Fibroblast of gingiva (primary cell): ENCODE results near the gene KDM6A.
"Not testable (repeated sequence)": the region's sequence is repeated elsewhere in the genome, so short reads cannot be mapped to it uniquely, and the experiment has no call there.

Experiments used
- DNase-seq: peaks from one replicate; pipeline ENCODE4 v3.0.0-alpha.2; 2011; ENCODE audit warnings: low read depth

The KDM6A gene

GRCh38 chrX:44962944-44963343, 90.0 kb downstream of the KDM6A start:
- no peak for DNase-seq

DNA sequence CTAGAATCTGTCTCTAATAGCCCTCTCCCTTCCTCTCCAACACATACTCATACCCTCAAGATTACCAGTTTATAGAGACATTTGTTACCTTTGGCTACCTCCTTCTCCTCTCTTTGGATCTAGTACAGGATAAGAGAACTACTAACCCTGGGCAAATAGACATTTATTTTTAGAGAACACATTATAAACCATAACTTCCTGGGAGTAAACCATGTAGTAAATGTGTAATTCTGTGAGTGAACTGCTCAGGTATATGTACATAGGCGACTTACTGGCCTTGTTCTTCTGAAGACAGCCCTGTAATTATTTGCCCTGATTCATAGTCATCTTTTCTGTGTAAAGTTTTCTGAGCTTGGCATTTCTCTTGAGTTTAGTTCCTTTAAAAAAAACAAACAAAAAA, 94.2 kb downstream of the KDM6A start:
- no peak for DNase-seq

- no peak for DNase-seq
Observed at GRCh38 chrX:44970709-44971108, 97.7 kb downstream of the KDM6A start.

- no peak for DNase-seq
Observed at GRCh38 chrX:44971674-44972073, 98.7 kb downstream of the KDM6A start.

DNA sequence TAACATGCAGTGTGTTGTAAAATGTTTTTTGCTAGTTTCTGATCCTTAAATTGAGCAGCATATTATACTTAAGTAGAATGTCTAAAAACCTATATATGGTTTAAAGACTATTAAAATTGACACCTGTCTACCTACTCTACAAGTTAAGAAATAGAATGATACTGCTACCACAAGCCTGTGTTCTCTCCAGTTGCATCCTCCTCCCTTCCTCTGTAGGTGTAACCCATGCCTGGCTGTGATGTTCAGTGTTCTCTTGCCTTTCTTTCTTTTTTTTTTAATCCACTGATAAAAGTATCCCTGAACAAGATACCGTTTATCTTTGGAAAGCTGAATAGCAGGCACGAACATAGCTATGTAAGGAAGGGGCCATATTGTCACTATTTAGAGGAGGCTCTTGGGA, 99.1 kb downstream of the KDM6A start:
- DNase-seq: no peak

DNA sequence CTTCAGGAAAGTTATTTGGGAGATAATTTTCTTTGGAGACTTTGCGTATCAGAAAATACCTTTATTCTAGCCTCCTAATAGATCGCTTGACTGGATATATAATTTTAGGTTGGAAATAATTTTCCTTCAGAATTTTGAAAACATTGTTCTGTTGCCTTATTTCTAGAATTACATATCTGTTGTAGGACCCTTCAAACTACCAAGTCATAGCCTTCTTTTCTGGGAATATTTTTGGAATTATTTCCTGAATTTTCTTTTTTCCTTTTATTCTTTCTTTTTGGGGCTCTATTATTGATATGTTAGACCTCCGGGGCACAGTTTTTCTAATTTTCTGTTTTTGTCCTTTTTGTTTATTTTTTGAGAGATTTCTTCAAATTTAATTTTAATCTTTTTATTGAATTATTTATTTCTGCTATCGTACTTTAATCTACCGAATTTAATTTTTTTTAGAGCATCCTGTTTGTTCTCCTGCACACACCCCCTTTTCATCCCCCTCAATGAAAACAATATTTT, 100.5 kb downstream of the KDM6A start:
- DNase-seq: no peak

DNA sequence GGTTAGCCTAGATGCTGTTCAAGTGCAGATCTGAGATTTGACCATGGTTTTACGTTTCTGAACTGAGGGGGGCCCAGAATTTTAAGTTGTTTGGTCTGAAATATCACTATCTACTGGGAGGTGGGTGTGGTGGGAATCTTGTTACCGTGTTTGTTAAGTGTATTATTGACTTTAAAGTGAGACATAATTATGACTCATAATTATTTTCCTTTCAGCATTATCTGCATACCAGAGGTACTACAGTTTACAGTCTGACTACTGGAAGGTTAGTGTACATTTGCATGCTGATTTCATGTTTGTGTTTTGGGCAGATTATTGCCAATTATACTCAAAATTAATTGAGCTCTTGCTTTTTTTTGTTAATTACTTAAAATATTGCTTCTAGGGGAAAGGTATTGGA, 101.5 kb downstream of the KDM6A start:
- no peak for DNase-seq

GRCh38 chrX:44975666-44976263, 102.8 kb downstream of the KDM6A start:
- DNase-seq: no peak

DNA sequence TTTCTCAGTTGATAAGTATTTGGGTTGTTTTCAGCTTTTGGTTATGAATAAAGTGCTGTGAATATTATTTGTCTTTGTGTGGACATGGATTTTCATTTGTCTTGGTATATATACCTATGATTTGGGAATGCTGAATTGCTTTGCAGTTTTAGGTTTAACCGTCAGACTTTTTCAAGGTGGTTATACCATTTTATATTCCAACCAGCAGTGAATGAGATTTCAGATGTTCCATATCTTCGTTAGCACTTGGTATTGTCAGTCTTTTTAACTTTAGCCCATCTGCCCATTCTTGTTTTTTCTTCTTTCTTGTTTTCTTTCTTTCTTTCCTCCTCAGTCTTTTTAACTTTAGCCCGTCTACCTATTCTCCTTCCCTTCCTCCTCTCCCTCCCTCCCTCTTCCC, 106.0 kb downstream of the KDM6A start:
- no peak for DNase-seq

DNA sequence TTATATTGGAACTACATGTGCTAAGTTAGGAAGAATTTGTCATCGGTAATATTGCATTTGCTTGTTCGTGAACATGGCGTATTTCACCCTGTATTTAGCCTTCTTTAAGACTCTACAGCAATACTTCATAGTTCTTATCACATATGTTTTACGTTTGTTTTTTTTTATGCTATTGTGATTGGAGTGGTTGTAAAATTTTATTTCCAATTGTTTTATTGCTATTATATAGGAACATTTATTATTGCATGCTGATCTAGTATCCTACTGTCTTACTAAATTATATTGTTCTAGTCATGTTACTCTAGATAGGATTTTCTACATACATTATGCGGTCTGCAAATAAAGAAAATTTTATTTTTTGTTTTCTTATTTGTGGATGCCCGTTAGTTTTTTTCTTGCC, 107.4 kb downstream of the KDM6A start:
- no peak for DNase-seq

DNA sequence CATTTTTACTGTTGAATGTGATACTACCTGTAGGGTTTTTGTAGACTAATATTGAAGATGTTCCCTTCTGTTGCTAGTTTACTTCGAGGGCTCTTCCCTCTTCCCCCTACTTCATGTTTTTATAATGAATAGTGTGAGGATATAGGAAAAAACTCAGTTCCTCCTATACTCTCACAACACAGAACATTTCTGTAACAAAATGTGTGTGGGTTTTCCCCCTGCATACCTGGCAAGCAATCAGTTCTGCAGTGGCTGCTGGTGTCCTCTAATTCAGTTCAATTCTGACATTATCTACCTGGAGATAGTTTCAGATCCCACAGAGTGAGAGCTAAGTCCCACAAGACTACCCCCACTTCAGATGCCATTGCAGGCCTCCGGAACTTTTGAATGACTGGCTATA, 107.9 kb downstream of the KDM6A start:
- no peak for DNase-seq

DNA sequence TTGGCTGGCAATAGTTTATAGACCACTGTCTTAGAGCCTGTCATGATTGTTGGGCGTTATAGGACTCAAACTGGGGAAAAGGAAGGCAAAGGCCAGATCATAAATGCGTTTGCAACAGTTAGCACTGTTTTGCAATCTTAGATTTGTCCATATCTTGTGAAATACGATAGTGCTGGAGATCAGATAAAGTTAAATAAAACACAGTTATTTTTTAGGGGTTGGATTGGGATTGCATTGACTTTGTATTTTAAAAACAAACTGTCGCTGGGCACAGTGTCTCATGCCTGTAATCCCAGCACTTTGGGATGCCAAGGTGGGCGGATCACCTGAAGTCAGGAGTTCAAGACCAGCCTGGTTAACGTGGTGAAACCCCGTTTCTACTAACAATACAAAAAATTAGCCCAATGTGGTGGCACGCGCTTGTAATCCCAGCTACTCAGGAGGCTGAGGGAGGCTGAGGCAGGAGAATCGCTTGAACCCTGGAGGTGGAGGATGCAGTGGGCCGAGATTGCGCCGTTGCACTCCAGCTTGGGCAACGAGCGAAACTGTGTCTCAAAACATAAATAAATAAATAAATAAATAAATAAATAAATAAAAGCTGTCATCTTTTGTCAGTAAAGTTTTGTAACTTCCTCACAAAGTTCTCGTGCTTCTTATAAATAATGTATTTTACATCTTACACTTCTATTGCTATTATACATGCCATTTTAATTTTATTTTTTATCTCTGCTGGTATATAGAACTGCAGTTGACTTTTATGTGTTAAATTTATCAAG, 117.2 kb downstream of the KDM6A start:
- no peak for DNase-seq

DNA sequence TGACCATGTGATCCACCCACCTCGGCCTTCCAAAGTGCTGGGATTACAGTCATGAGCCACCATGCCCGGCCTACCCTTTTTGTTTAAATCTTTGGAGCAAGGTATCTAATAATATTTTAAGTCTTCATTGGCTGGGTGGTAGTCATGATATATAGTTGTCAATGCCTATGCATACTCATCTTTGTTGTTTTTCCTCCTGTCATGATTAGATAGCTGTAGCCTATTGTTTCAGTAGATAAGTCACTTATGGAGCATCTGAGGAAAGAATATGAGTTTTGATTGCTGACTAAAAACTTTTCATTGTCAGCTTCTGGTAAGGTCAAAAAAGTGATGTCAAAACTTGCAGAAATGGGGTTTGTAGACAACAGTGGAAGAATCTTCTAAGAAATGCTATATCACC, 119.8 kb downstream of the KDM6A start:
- DNase-seq: no peak

- no peak for DNase-seq
Observed at GRCh38 chrX:44996277-44996676, 123.3 kb downstream of the KDM6A start.

- DNase-seq: no peak
Observed at GRCh38 chrX:44997282-44997812, 124.4 kb downstream of the KDM6A start.

- DNase-seq: no peak
Observed at GRCh38 chrX:44997888-44998287, 124.9 kb downstream of the KDM6A start.

GRCh38 chrX:44999237-44999636, 126.2 kb downstream of the KDM6A start:
- not testable (repeated sequence) for DNase-seq

- DNase-seq: not testable (repeated sequence)
Observed at GRCh38 chrX:44999872-45000271, 126.9 kb downstream of the KDM6A start.

DNA sequence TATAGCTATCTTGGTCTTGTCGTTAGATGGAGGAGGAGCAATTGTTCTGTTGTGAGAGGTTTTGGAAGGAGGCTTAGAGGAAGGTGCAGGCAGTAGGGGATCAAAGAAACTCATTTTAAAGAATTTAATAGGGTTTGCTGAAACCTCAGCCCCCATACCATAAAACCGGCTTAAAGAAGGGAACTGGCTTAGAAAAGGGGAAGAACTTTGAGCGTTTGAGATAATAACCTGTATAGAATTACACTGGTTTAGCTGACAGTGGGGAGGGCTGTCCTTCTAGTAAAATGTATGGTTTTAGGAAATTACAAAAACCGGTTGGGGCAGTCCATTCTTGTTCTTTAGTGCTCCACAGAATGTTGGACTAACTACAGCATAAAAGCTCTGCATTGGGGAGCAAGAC, 128.1 kb downstream of the KDM6A start:
- no peak for DNase-seq

GRCh38 chrX:45003085-45003484, 130.1 kb downstream of the KDM6A start:
- DNase-seq: no peak

DNA sequence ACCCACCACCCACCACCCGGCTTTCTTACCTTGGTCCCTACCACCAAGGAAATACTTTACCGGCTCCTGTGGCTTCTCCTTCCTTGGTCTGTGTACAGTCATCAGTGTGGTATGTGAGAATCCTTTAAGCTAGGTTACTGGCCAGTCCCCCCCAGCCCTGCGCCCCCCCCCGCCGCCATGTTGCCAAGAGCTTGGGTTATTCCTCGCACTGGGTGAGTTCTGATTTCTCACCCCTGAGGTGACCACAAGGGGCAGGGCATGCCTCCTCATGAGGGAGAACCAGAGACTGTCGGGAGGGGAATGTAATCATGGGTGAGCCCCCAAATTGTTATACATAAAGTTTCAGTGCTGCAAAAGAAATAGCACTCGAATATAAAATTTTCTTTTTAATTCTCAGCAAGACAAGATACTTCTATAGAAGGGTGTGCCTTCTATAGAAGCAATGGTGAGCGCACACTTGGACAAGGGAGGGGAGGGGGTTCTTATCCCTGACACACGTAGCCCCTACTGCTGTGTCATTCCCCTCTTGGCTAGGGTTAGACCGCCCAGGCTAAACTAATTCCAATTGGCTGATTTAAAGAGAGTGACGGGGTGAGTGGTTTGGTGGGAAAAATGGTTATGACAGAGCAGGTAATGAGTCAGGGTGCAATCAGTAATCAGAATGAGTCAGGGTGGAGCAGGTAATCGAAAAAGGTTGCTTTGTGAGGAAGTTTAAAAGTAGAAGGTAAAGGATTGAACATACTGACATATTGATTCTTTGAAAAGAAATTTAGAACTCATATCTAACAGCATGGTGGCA, 133.2 kb downstream of the KDM6A start:
- no peak for DNase-seq

GRCh38 chrX:45007598-45007997, 134.6 kb downstream of the KDM6A start:
- DNase-seq: no peak
